Stimulated activated CD8-positive, alpha-beta memory T cell treated with anti-CD3 and anti-CD28 coated beads, Interleukin-15, amount 100 ng/mL, for 24 hours (primary cell): ENCODE measurements around the gene TRANK1.

ENCODE experiments used
- DNase-seq: peaks from one replicate; pipeline ENCODE4 v3.0.0-alpha.2; 2020; ENCODE audit warnings: low read depth

Gene TRANK1

GRCh38 chr3:36843065-36844051 is 101.5 kb downstream of the TRANK1 start:
- DNase-seq: peak; percentile 16

- no peak for DNase-seq
These were observed 102.6 kb downstream of the TRANK1 start for GRCh38 chr3:36842275-36842674.

GRCh38 chr3:36840453-36840921 is 104.4 kb downstream of the TRANK1 start:
- DNase-seq: no peak

- no peak for DNase-seq
These were observed 107.8 kb downstream of the TRANK1 start for GRCh38 chr3:36837089-36837488.

GRCh38 chr3:36833160-36833814 is 111.6 kb downstream of the TRANK1 start:
- DNase-seq: no peak

GRCh38 chr3:36832406-36832805 is 112.4 kb downstream of the TRANK1 start:
- no peak for DNase-seq

- DNase-seq: no peak
These were observed 117.7 kb downstream of the TRANK1 start for GRCh38 chr3:36827133-36827532.

GRCh38 chr3:36826240-36826639 is 118.6 kb downstream of the TRANK1 start:
- no peak for DNase-seq

GRCh38 chr3:36824443-36824842 is 120.4 kb downstream of the TRANK1 start:
- no peak for DNase-seq

- DNase-seq: no peak
These were observed 121.0 kb downstream of the TRANK1 start for GRCh38 chr3:36823806-36824205.

GRCh38 chr3:36820083-36820482 is 124.8 kb downstream of the TRANK1 start:
- no peak for DNase-seq

GRCh38 chr3:36817806-36818533 is 126.9 kb downstream of the TRANK1 start:
- DNase-seq: no peak

GRCh38 chr3:36815375-36815774 is 129.5 kb downstream of the TRANK1 start:
- no peak for DNase-seq

GRCh38 chr3:36814776-36815175 is 130.1 kb downstream of the TRANK1 start:
- no peak for DNase-seq

- no peak for DNase-seq
These were observed 130.7 kb downstream of the TRANK1 start for GRCh38 chr3:36814066-36814717.

- no peak for DNase-seq
These were observed 131.5 kb downstream of the TRANK1 start for GRCh38 chr3:36813305-36813704.

GRCh38 chr3:36812240-36812639 is 132.6 kb downstream of the TRANK1 start:
- no peak for DNase-seq

GRCh38 chr3:36811768-36812167 is 133.1 kb downstream of the TRANK1 start:
- no peak for DNase-seq

- DNase-seq: no peak
These were observed 140.4 kb downstream of the TRANK1 start for GRCh38 chr3:36804295-36805055.

- DNase-seq: no peak
These were observed 141.6 kb downstream of the TRANK1 start for GRCh38 chr3:36803091-36803791.
